Astrocyte (in vitro differentiated cells and primary cell): ENCODE measurements around the gene RNF43. TPM values are rescaled to one million over a fixed set of nuclear protein-coding genes. Genes with fewer than 3 reads are reported as not detected.
"Not testable (repeated sequence)": the region's sequence is repeated elsewhere in the genome, so short reads cannot be mapped to it uniquely, and the experiment has no call there.

ENCODE experiments used
- DNase-seq: peaks from one replicate; pipeline ENCODE4 v3.0.0-alpha.2; 2010; ENCODE audit warnings: low read depth
- FAIRE-seq: peaks from 2 replicates; lab custom pipeline; 2011; peaks lifted over from hg19 to GRCh38; lab: Jason Lieb, UNC
- H2AFZ ChIP-seq: 2 replicates; pipeline ENCODE4 v1.6.0; 2012; ENCODE audit warnings: low read depth, low read length, inconsistent platforms
- H3K27ac ChIP-seq: 2 replicates; pipeline ENCODE4 v1.5.1; 2011; ENCODE audit warnings: low read depth, low read length, inconsistent platforms
- H3K27me3 ChIP-seq: 2 replicates; pipeline ENCODE4 v1.6.0; 2011; ENCODE audit warnings: low read length, inconsistent platforms; ENCODE audit not compliant: insufficient read depth
- H3K36me3 ChIP-seq: 2 replicates; pipeline ENCODE4 v1.5.1; 2011; ENCODE audit warnings: low read length, inconsistent platforms; ENCODE audit not compliant: insufficient read depth
- H3K4me1 ChIP-seq: 2 replicates; pipeline ENCODE4 v1.5.1; 2011; ENCODE audit warnings: low read length, inconsistent platforms; ENCODE audit not compliant: insufficient read depth
- H3K4me2 ChIP-seq: 2 replicates; pipeline ENCODE4 v1.6.0; 2012; ENCODE audit warnings: low read length, inconsistent platforms
- H3K4me3 ChIP-seq: 2 replicates; pipeline ENCODE4 v1.5.1; 2011; ENCODE audit warnings: low read depth, mild to moderate bottlenecking, low read length, inconsistent platforms; ENCODE audit not compliant: insufficient read depth
- H3K79me2 ChIP-seq: 2 replicates; pipeline ENCODE4 v1.6.0; 2012; ENCODE audit warnings: mild to moderate bottlenecking, low read length, inconsistent platforms; ENCODE audit not compliant: insufficient read depth
- H3K9ac ChIP-seq: 2 replicates; pipeline ENCODE4 v1.6.0; 2012; ENCODE audit warnings: mild to moderate bottlenecking, low read length, inconsistent platforms
- H3K9me3 ChIP-seq: 2 replicates; pipeline ENCODE4 v1.5.1; 2012; ENCODE audit warnings: low read depth, mild to moderate bottlenecking, low read length, inconsistent platforms; ENCODE audit not compliant: insufficient read depth
- H4K20me1 ChIP-seq: 2 replicates; pipeline ENCODE4 v1.6.0; 2012; ENCODE audit warnings: low read length, inconsistent platforms; ENCODE audit not compliant: insufficient read depth
- H3K27ac Mint-ChIP-seq: one replicate; pipeline ENCODE4 v1.8.0; 2021; ENCODE audit warnings: mild to moderate bottlenecking, mixed read lengths; ENCODE audit not compliant: unreplicated experiment
- H3K27me3 Mint-ChIP-seq: one replicate; pipeline ENCODE4 v1.8.0; 2021; ENCODE audit warnings: low read depth, mixed read lengths; ENCODE audit not compliant: unreplicated experiment
- H3K36me3 Mint-ChIP-seq: one replicate; pipeline ENCODE4 v1.8.0; 2021; ENCODE audit warnings: low read depth, mixed read lengths; ENCODE audit not compliant: unreplicated experiment
- H3K4me1 Mint-ChIP-seq: one replicate; pipeline ENCODE4 v1.8.0; 2021; ENCODE audit warnings: low read depth, mixed read lengths; ENCODE audit not compliant: unreplicated experiment
- H3K4me3 Mint-ChIP-seq: one replicate; pipeline ENCODE4 v1.8.0; 2021; ENCODE audit warnings: mild to moderate bottlenecking, moderate library complexity, mixed read lengths; ENCODE audit not compliant: unreplicated experiment
- H3K9me3 Mint-ChIP-seq: one replicate; pipeline ENCODE4 v1.8.0; 2021; ENCODE audit warnings: mild to moderate bottlenecking, mixed read lengths; ENCODE audit not compliant: unreplicated experiment
- CTCF ChIP-seq: IDR thresholded peaks from 2 replicates; pipeline ENCODE4 v1.5.1; 2011; ENCODE audit warnings: low read depth, mild to moderate bottlenecking, inconsistent platforms, low read length, moderate library complexity; ENCODE audit not compliant: insufficient read depth
- EZH2 ChIP-seq: IDR thresholded peaks from 2 replicates; pipeline ENCODE4 v1.6.1; 2012; ENCODE audit warnings: mild to moderate bottlenecking, low read length, inconsistent platforms; ENCODE audit not compliant: insufficient read depth
- total RNA-seq: library from RNA; stranded (reverse); gene quantifications from 2 replicates; pipeline ENCODE4 v1.2.1, GENCODE V29; 2021

Gene RNF43
- total RNA-seq, 1 donor from 2014 or later, result 1.2 TPM

DNA sequence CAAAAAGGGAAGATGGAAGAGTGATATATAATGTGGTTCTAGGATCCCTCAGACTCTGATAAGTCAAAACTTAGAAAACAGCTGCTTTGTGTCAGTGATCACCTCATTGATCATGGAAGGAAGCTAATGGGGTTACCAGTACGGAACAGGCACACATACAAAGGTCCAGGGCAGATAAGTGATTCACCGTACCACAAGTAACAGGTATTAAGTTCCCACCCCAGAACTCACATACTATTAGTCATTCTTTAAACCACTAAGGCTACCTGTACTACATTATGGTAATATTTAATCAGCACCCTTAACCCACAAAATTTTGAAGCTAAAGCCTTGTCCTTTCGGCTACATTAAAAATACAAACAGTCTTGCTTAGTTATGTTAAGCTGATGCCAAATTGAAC is 17.4 kb downstream of the RNF43 start:
- DNase-seq (no peak), FAIRE-seq (no peak)
- Histone ChIP-seq H4K20me1 (no peaks in the 10 kb centered on the region), H3K9ac (no peak overlapping the region), H2AFZ (no peak overlapping the region), H3K4me1 (peaks cover 10% of the 10 kb centered on the region), H3K27me3 (peaks cover 26% of the 10 kb centered on the region), H3K79me2 (no peaks in the 10 kb centered on the region), H3K4me3 (no peak overlapping the region), H3K9me3 (no peaks in the 10 kb centered on the region), H3K36me3 (no peaks in the 10 kb centered on the region), H3K4me2 (no peak overlapping the region), H3K27ac (no peak overlapping the region)
- peaks cover 15% of the 10 kb centered on the region for H3K27me3 Mint-ChIP-seq
- no peak overlapping the region for H3K4me3 Mint-ChIP-seq
- peaks cover 19% of the 10 kb centered on the region for H3K4me1 Mint-ChIP-seq
- no peaks in the 10 kb centered on the region for H3K9me3 Mint-ChIP-seq
- no peaks in the 10 kb centered on the region for H3K36me3 Mint-ChIP-seq
- no peak overlapping the region for H3K27ac Mint-ChIP-seq
- TF ChIP-seq CTCF (no peak), EZH2 (no peak)

DNA sequence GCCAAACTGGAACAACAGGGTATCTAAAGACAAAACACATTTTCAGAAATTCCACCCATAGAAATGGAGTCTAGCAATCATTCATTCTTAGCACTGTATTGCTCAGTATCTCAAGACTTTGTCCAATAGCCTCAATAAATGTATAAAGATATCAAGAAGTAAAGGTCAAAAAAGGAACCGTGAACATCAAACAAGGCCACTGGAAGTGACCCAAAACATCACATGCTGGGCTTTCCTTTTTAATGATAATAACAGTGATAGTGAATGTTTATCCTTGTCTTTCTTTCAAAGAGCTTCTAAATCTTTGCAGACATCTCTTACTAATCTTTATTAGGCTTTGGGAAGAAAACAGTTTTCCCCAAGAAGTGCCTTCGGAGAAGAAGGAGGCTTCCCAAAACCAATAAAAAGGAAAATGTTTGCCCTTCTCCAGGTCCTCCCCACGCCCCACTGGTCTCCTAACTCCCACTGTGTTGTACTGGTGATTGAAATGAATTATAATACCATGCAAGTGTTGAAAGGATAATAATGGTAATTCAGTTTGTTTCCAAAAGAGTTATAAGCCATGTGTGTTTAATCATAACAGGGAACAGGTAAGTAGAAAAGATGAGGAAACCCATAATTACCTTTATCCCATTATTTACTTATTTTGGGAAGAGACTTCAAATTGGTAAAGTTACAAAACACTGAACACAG is 18.6 kb downstream of the RNF43 start:
- no peaks in the 10 kb centered on the region for H3K9me3 Mint-ChIP-seq
- TF ChIP-seq EZH2, result no peak
- TF ChIP-seq CTCF, result no peak
- H3K9me3 ChIP-seq, result no peaks in the 10 kb centered on the region
- H3K27me3 Mint-ChIP-seq, result peaks cover 16% of the 10 kb centered on the region
- H3K4me3 ChIP-seq, result no peak overlapping the region
- no peak overlapping the region for H2AFZ ChIP-seq
- FAIRE-seq, result no peak
- H3K9ac ChIP-seq, result no peak overlapping the region
- H3K4me2 ChIP-seq, result no peak overlapping the region
- no peaks in the 10 kb centered on the region for H3K36me3 Mint-ChIP-seq
- peaks cover 10% of the 10 kb centered on the region for H3K4me1 ChIP-seq
- H3K27me3 ChIP-seq, result peaks cover 33% of the 10 kb centered on the region
- no peak overlapping the region for H3K27ac ChIP-seq
- no peak for DNase-seq
- no peaks in the 10 kb centered on the region for H3K79me2 ChIP-seq
- H4K20me1 ChIP-seq, result no peaks in the 10 kb centered on the region
- H3K36me3 ChIP-seq, result no peaks in the 10 kb centered on the region
- no peak overlapping the region for H3K27ac Mint-ChIP-seq
- H3K4me3 Mint-ChIP-seq, result no peak overlapping the region
- H3K4me1 Mint-ChIP-seq, result peaks cover 21% of the 10 kb centered on the region

GRCh38 chr17:58397421-58397820 is 19.9 kb downstream of the RNF43 start:
- H3K79me2 ChIP-seq, H3K4me1 ChIP-seq, H2AFZ ChIP-seq, H3K36me3 ChIP-seq, H3K27ac Mint-ChIP-seq, H3K4me2 ChIP-seq, FAIRE-seq, H3K9me3 ChIP-seq, H3K9me3 Mint-ChIP-seq, H3K4me3 Mint-ChIP-seq, H3K27ac ChIP-seq, H3K36me3 Mint-ChIP-seq, H3K9ac ChIP-seq, H4K20me1 ChIP-seq, H3K4me3 ChIP-seq, DNase-seq: not testable (repeated sequence)
- H3K4me1 Mint-ChIP-seq, result peaks cover 10% of the 10 kb centered on the region
- H3K27me3 ChIP-seq, result peaks cover 33% of the 10 kb centered on the region
- peaks cover 16% of the 10 kb centered on the region for H3K27me3 Mint-ChIP-seq
